H1 (cell line): ENCODE data around the gene TMEM108. TPM values are rescaled to one million over a fixed set of nuclear protein-coding genes. Genes with fewer than 3 reads are reported as not detected.

ENCODE experiments used
- CTCF ChIA-PET: fragments of 300-600 bp; sonication (Branson Sonifier 250); formaldehyde crosslinking; loops from one replicate; lab custom pipeline; 2021; ENCODE audit not compliant: partially characterized antibody; lab: Charles Lee
- POLR2A ChIA-PET: fragments of 300-600 bp; sonication (Branson Sonifier 250); formaldehyde crosslinking; loops from one replicate; lab custom pipeline; 2021; ENCODE audit warnings: inconsistent platforms; ENCODE audit not compliant: partially characterized antibody; lab: Charles Lee
- DNase-seq, 2 experiments: peaks; one replicate each; pipeline versions ENCODE4 v3.0.0 to v3.0.0-alpha.2; 2010 to 2022; ENCODE audit warnings: low spot score in 2 of 2, low read depth in 1 of 2, mixed read lengths in 1 of 2
- FAIRE-seq: peaks from 2 replicates; lab custom pipeline; 2011; peaks lifted over from hg19 to GRCh38; lab: Jason Lieb, UNC
- H2AFZ ChIP-seq: 2 replicates; pipeline ENCODE4 v1.8.1; 2012; ENCODE audit warnings: low read length, inconsistent platforms
- H2AK5ac ChIP-seq: 2 replicates; pipeline ENCODE4 v1.6.1; 2013; ENCODE audit warnings: low read depth, low read length
- H2BK120ac ChIP-seq: replicated peaks from 2 replicates; pipeline ENCODE3; 2013; ENCODE audit warnings: low read depth, low read length, inconsistent platforms
- H2BK12ac ChIP-seq: 2 replicates; pipeline ENCODE4 v1.6.1; 2013; ENCODE audit warnings: low read depth, low read length
- H2BK15ac ChIP-seq: 2 replicates; pipeline ENCODE4 v1.6.1; 2013; ENCODE audit warnings: low read length
- H2BK20ac ChIP-seq: 2 replicates; pipeline ENCODE4 v1.6.1; 2013; ENCODE audit warnings: low read length
- H2BK5ac ChIP-seq: 2 replicates; pipeline ENCODE4 v1.6.1; 2013; ENCODE audit warnings: low read depth, low read length
- H3K14ac ChIP-seq: 2 replicates; pipeline ENCODE4 v1.6.1; 2013; ENCODE audit warnings: inconsistent platforms; ENCODE audit not compliant: insufficient read length
- H3K18ac ChIP-seq: 2 replicates; pipeline ENCODE4 v1.6.1; 2013; ENCODE audit warnings: low read length; ENCODE audit errors: extremely low read depth
- H3K23ac ChIP-seq: 2 replicates; pipeline ENCODE4 v1.6.1; 2013; ENCODE audit warnings: inconsistent platforms; ENCODE audit not compliant: insufficient read length
- H3K23me2 ChIP-seq: 2 replicates; pipeline ENCODE4 v1.6.1; 2013; ENCODE audit warnings: low read depth, low read length
- H3K27ac ChIP-seq: 2 replicates; pipeline ENCODE4 v1.6.1; 2011; ENCODE audit warnings: low read depth, low read length, inconsistent platforms
- H3K27me3 ChIP-seq, 4 experiments: replicated peaks in 1 of 4; 1 replicate in 1 of 4; 2 replicates in 3 of 4; pipeline versions ENCODE4 v1.6.1 to v1.8.1; 2011 to 2013; ENCODE audit warnings: low read length in 3 of 4, mild to moderate bottlenecking in 3 of 4, inconsistent platforms in 2 of 4, mixed read lengths in 2 of 4, moderate library complexity in 1 of 4; ENCODE audit not compliant: control insufficient read depth in 3 of 4, insufficient read depth in 3 of 4; ENCODE audit errors: extremely low read depth in 1 of 4
- H3K36me3 ChIP-seq, 4 experiments: 2 replicates each; pipeline versions ENCODE4 v1.6.1 to v1.8.1; 2011 to 2013; ENCODE audit warnings: mild to moderate bottlenecking in 4 of 4, low read length in 3 of 4, moderate library complexity in 2 of 4, control low read depth in 1 of 4, inconsistent platforms in 1 of 4; ENCODE audit not compliant: insufficient read depth in 4 of 4, control insufficient read depth in 2 of 4
- H3K4ac ChIP-seq: replicated peaks from 2 replicates; pipeline ENCODE3; 2013; ENCODE audit warnings: low read length, low read depth, mixed read lengths, inconsistent platforms; ENCODE audit not compliant: insufficient read length
- H3K4me1 ChIP-seq, 4 experiments: replicated peaks in 1 of 4; 1 replicate in 1 of 4; 2 replicates in 3 of 4; pipeline versions ENCODE4 v1.6.1 to v1.8.1; 2011 to 2013; ENCODE audit warnings: low read length in 3 of 4, inconsistent platforms in 2 of 4, mixed read lengths in 1 of 4; ENCODE audit not compliant: insufficient read depth in 4 of 4, control insufficient read depth in 3 of 4
- H3K4me2 ChIP-seq, 2 experiments: 2 replicates each; pipeline versions ENCODE4 v1.6.1 to v1.8.1; 2011 to 2013; ENCODE audit warnings: low read depth in 2 of 2, low read length in 2 of 2, control low read depth in 1 of 2, inconsistent platforms in 1 of 2, mild to moderate bottlenecking in 1 of 2; ENCODE audit not compliant: insufficient read depth in 1 of 2
- H3K4me3 ChIP-seq, 4 experiments: fragments of 200-600, 300-600 bp in 1 of 4; sonication (generic), shearing (Covaris generic), sonication (Bioruptor Twin) in 1 of 4; 2 replicates each; pipeline versions ENCODE4 v1.5.1 to v1.8.1; 2011 to 2016; ENCODE audit warnings: low read length in 4 of 4, low read depth in 3 of 4, control low read depth in 2 of 4, inconsistent platforms in 2 of 4, mild to moderate bottlenecking in 2 of 4, mixed read lengths in 1 of 4, moderate library complexity in 1 of 4; ENCODE audit not compliant: insufficient read depth in 2 of 4; ENCODE audit errors: extremely low read depth in 1 of 4
- H3K56ac ChIP-seq: replicated peaks from 2 replicates; pipeline ENCODE3; 2013; ENCODE audit warnings: low read depth, mild to moderate bottlenecking, mixed read lengths, low read length, inconsistent platforms; ENCODE audit not compliant: insufficient read length
- H3K79me1 ChIP-seq: 2 replicates; pipeline ENCODE4 v1.6.1; 2013; ENCODE audit warnings: low read depth, low read length, control low read depth
- H3K79me2 ChIP-seq, 2 experiments: 2 replicates each; pipeline versions ENCODE4 v1.6.1 to v1.8.1; 2012 to 2013; ENCODE audit warnings: low read length in 2 of 2, mild to moderate bottlenecking in 2 of 2, inconsistent platforms in 1 of 2; ENCODE audit not compliant: insufficient read depth in 2 of 2, control insufficient read depth in 1 of 2
- H3K9ac ChIP-seq, 4 experiments: replicated peaks in 1 of 4; 1 replicate in 1 of 4; 2 replicates in 3 of 4; pipeline versions ENCODE4 v1.6.1 to v1.8.1; 2011 to 2013; ENCODE audit warnings: low read depth in 3 of 4, low read length in 3 of 4, control low read depth in 2 of 4, mild to moderate bottlenecking in 2 of 4, moderate library complexity in 2 of 4, inconsistent platforms in 1 of 4; ENCODE audit errors: extremely low read depth in 1 of 4
- H3K9me3 ChIP-seq, 2 experiments: 2 replicates each; pipeline versions ENCODE4 v1.6.1 to v1.8.1; 2012 to 2013; ENCODE audit warnings: mild to moderate bottlenecking in 2 of 2, moderate library complexity in 2 of 2, control low read depth in 1 of 2, inconsistent platforms in 1 of 2, low read depth in 1 of 2, low read length in 1 of 2, mixed read lengths in 1 of 2; ENCODE audit not compliant: insufficient read depth in 2 of 2
- H4K20me1 ChIP-seq, 2 experiments: replicated peaks in 1 of 2; 2 replicates each; pipeline versions ENCODE3 to v1.8.1; 2011 to 2013; ENCODE audit warnings: inconsistent platforms in 2 of 2, low read length in 2 of 2, mild to moderate bottlenecking in 1 of 2; ENCODE audit not compliant: insufficient read depth in 2 of 2, control insufficient read depth in 1 of 2
- H4K5ac ChIP-seq: 2 replicates; pipeline ENCODE4 v1.6.1; 2013; ENCODE audit warnings: low read length, low read depth, mixed read lengths, inconsistent platforms; ENCODE audit not compliant: insufficient read length
- H4K8ac ChIP-seq: 2 replicates; pipeline ENCODE4 v1.8.0; 2013; ENCODE audit warnings: mild to moderate bottlenecking, moderate library complexity, low read length, inconsistent platforms; ENCODE audit not compliant: insufficient read depth; ENCODE audit errors: extremely low read depth
- H4K91ac ChIP-seq: replicated peaks from 2 replicates; pipeline ENCODE3; 2013; ENCODE audit warnings: low read length, mixed read lengths, inconsistent platforms; ENCODE audit not compliant: insufficient read length
- TAF1 ChIP-seq: IDR thresholded peaks from 2 replicates; pipeline ENCODE4 v1.6.1; 2011; ENCODE audit warnings: mild to moderate bottlenecking, low read depth, low read length
- whole genome bisulfite sequencing, 2 experiments: shearing (Covaris generic) in 1 of 2; methylation state at CpG; one replicate each; pipeline versions ENCODE4 v1.1.6 to v1.1.7; 2013 to 2015; ENCODE audit warnings: low lambda C conversion rate in 2 of 2, mixed read lengths in 2 of 2, inconsistent platforms in 1 of 2, low coverage in 1 of 2, missing lambda C conversion rate in 1 of 2; ENCODE audit not compliant: insufficient replicate concordance in 2 of 2, insufficient coverage in 1 of 2, insufficient read length in 1 of 2; ENCODE audit errors: extremely low coverage in 1 of 2, missing lambda C conversion rate in 1 of 2; 5-methylcytosine and 5-hydroxymethylcytosine counted together
- polyA plus RNA-seq, 7 experiments: library from polyadenylated mRNA; depleted of rRNA in 3 of 7; stranded (reverse) in 5 of 7; unstranded in 2 of 7; fragments of >200 nt in 5 of 7; fragments of 200-250 nt in 2 of 7; gene quantifications; 1 replicate in 5 of 7; 2 replicates in 1 of 7; 4 replicates in 1 of 7; pipeline versions ENCODE4 v1.2.1 to v1.2.3, GENCODE V29; 2011 to 2013; ENCODE audit warnings: missing spikeins in 2 of 7, mixed read lengths in 2 of 7
- total RNA-seq: library from RNA; stranded (reverse); fragmentation: NEBNext Ultra II Directional; extraction: Animal tissue kit (Norgen Biotek cat#: 25700); gene quantifications from 2 replicates; pipeline ENCODE4 v1.2.1, GENCODE V29; 2021

Gene TMEM108
- total and polyA plus RNA-seq, 2 of the 8 experiments (the other 6 are each of a cell fraction or from before 2014, with no cell fraction given), result 14.3 to 16.2 TPM

DNA sequence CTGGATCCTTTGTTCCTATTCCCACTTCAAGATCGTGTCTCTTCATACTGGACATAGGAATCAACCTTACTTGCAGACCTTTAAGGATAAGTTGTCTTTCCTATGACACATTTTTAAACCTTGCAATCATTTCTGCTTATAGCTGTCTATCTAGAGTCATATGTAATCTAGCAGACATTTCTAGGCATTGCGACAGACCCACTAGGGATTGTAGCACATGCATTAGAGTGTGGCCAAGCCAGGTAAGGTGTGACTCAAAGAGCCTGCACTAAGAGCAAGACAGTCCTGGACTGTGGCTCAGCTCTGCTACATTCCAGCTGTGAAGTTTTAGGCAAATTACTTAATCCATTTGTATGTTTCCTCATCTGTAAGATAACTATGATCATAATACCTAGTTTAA lies 322.8 kb downstream of the TMEM108 start:
- no peak overlapping the region for H2BK120ac ChIP-seq
- H4K20me1 ChIP-seq, result no peaks in the 10 kb centered on the region
- no peak overlapping the region for H4K91ac ChIP-seq
- H3K4me3 ChIP-seq, result no peak overlapping the region
- H3K4me2 ChIP-seq, result no peak overlapping the region
- H3K23me2 ChIP-seq, result no peaks in the 10 kb centered on the region
- CTCF ChIA-PET, result interaction anchor here (1.8 to 18.0 kb wide), 2 partner anchors 17 to 195 kb away, joined by 5 to 189 read pairs; no protein-coding TSS in a partner anchor
- H3K79me2 ChIP-seq, result no peaks in the 10 kb centered on the region
- no peak overlapping the region for H3K18ac ChIP-seq
- no peak overlapping the region for H2BK12ac ChIP-seq
- H2BK15ac ChIP-seq, result no peak overlapping the region
- no peak overlapping the region for H2AFZ ChIP-seq
- no peaks in the 10 kb centered on the region for H3K9me3 ChIP-seq
- H2AK5ac ChIP-seq, result no peak overlapping the region
- no peak for TF ChIP-seq TAF1
- DNase-seq (no peak), FAIRE-seq (no peak)
- H3K27ac ChIP-seq, result no peak overlapping the region
- no peak overlapping the region for H2BK20ac ChIP-seq
- no peak overlapping the region for H3K56ac ChIP-seq
- H2BK5ac ChIP-seq, result no peak overlapping the region
- H3K4me1 ChIP-seq, result peaks cover 0 to 3% (median 2%) of the 10 kb centered on the region in 4 experiments; a peak in 2 of 7 replicates
- no peak overlapping the region for H4K8ac ChIP-seq
- H3K14ac ChIP-seq, result no peak overlapping the region
- no peak overlapping the region for H4K5ac ChIP-seq
- H3K79me1 ChIP-seq, result no peaks in the 10 kb centered on the region
- H3K36me3 ChIP-seq, result no peaks in the 10 kb centered on the region
- H3K27me3 ChIP-seq, result no peaks in the 10 kb centered on the region
- 89% methylated on average over 2 of the region's 2 CpGs; no CpG with 5 or more reads in 1 of the 2 experiments for WGBS, 2 experiments
- POLR2A ChIA-PET, result no interaction called here
- no peak overlapping the region for H3K9ac ChIP-seq
- no peak overlapping the region for H3K23ac ChIP-seq
- H3K4ac ChIP-seq, result no peak overlapping the region
